AG10803 (cell line): Measurements from ENCODE around the gene LYSET.
"Not testable (repeated sequence)": the region's sequence is repeated elsewhere in the genome, so short reads cannot be mapped to it uniquely, and the experiment has no call there.

Source experiments
- DNase-seq: peaks from one replicate; pipeline ENCODE4 v3.0.0; 2010; ENCODE audit warnings: low read depth
- H3K4me3 ChIP-seq: 2 replicates; pipeline ENCODE4 v1.5.1; 2011; ENCODE audit warnings: mild to moderate bottlenecking, low read length, control low read depth
- TF ChIP-seq, protein P1 (sequence below): conservative IDR thresholded peaks from 2 replicates; pipeline ENCODE4 v1.5.1; 2011; ENCODE audit warnings: mild to moderate bottlenecking, low read length, control low read depth, inconsistent platforms

LYSET gene, protein sequence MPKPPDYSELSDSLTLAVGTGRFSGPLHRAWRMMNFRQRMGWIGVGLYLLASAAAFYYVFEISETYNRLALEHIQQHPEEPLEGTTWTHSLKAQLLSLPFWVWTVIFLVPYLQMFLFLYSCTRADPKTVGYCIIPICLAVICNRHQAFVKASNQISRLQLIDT

GRCh38 chr14:93184391-93185348 is at the start of gene LYSET, which contains the start of gene MOAP1:
TSS of gene LYSET (plus strand) at chr14:93185317. CDS start at chr14:93185406, 89 bp downstream.
TSS of gene MOAP1 (minus strand) at chr14:93184897. CDS start at chr14:93184242, 655 bp downstream.
- DNase-seq, result peak; percentile 84
- peak within 1 kb of the TSS; percentile 94 for H3K4me3 ChIP-seq
- TF ChIP-seq, protein P1, sequence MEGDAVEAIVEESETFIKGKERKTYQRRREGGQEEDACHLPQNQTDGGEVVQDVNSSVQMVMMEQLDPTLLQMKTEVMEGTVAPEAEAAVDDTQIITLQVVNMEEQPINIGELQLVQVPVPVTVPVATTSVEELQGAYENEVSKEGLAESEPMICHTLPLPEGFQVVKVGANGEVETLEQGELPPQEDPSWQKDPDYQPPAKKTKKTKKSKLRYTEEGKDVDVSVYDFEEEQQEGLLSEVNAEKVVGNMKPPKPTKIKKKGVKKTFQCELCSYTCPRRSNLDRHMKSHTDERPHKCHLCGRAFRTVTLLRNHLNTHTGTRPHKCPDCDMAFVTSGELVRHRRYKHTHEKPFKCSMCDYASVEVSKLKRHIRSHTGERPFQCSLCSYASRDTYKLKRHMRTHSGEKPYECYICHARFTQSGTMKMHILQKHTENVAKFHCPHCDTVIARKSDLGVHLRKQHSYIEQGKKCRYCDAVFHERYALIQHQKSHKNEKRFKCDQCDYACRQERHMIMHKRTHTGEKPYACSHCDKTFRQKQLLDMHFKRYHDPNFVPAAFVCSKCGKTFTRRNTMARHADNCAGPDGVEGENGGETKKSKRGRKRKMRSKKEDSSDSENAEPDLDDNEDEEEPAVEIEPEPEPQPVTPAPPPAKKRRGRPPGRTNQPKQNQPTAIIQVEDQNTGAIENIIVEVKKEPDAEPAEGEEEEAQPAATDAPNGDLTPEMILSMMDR, result no peak

- TF ChIP-seq, protein P1, result no peak
- no peak for DNase-seq
- H3K4me3 ChIP-seq, result no peak overlapping the region
Observed at GRCh38 chr14:93135399-93135798, 49.7 kb upstream of the LYSET start.

- no peak overlapping the region for H3K4me3 ChIP-seq
- DNase-seq, result no peak
- TF ChIP-seq, protein P1, result no peak
Observed at GRCh38 chr14:93136009-93136408, 49.1 kb upstream of the LYSET start.

DNA sequence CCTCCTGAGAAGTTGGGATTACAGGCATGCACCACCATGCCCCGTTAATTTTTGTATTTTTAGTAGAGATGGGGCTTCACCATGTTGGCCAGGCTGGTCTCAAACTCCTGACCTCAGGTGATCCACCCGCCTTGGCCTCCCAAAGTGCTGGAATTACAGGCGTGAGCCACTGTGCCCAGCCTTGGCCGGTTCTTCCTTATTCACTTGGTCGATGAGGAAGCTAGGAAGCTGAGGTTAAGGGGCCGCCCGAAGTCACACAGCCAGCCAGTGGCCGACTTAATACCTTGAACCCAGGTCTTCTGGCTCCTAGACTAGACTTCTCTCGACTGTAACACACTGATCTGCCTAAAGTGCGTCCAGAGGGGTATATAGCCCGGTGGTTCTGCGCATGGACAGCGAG is 48.6 kb upstream of the LYSET start:
- DNase-seq, result not testable (repeated sequence)

DNA sequence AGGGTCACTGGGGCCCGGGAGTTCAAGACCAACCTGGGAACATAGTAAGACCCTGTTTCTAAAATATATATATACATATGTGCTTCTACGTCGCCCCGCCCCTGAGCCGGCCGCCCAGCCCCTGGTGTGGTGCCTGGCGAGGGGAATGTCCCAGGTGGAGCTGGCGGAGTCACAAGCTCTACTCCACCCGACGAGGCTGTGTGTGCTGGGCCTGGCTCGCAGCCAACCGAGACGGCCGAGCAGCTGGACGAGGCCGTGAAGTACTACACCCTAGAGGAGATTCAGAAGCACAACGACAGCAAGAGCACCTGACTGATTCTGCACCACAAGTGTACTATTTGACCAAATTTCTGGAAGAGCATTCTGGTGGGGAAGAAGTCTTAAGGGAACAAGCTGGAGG is 47.3 kb upstream of the LYSET start:
- no peak overlapping the region for H3K4me3 ChIP-seq
- DNase-seq, result no peak
- TF ChIP-seq, protein P1, result no peak

More for the DNA sequence above, 48.6 kb upstream of the LYSET start:
- H3K4me3 ChIP-seq, result not testable (repeated sequence)

GRCh38 chr14:93142854-93143652 is 42.1 kb upstream of the LYSET start:
- no peak overlapping the region for H3K4me3 ChIP-seq
- TF ChIP-seq, protein P1, result no peak
- no peak for DNase-seq

- H3K4me3 ChIP-seq, result no peak overlapping the region
- TF ChIP-seq, protein P1, result no peak
- no peak for DNase-seq
Observed at GRCh38 chr14:93146119-93146518, 39.0 kb upstream of the LYSET start.
